HEK293 (cell line): ENCODE results near the gene ANO1.

Source experiments
- CTCF ChIA-PET: fragments of 350-600 bp; formaldehyde crosslinking; extraction: SDS; loops from one replicate; lab custom pipeline; 2021; ENCODE audit warnings: antibody characterized with exemption; lab: Yijun Ruan, JAX
- POLR2A ChIA-PET: fragments of 300-600 bp; formaldehyde crosslinking; extraction: SDS; loops from one replicate; lab custom pipeline; 2020; ENCODE audit warnings: antibody characterized with exemption, inconsistent platforms; lab: Yijun Ruan, JAX
- H3K27ac ChIP-seq: fragments of 200-500 bp; sonication (Bioruptor generic); 2 replicates; pipeline ENCODE4 v1.5.1; 2014; ENCODE audit warnings: low read depth, low read length, control low read depth, inconsistent platforms; ENCODE audit errors: extremely low read depth
- H3K36me3 ChIP-seq, 2 experiments: fragments of 200-500 bp in 1 of 2; sonication (Bioruptor generic) in 1 of 2; 1 replicate in 1 of 2; 2 replicates in 1 of 2; pipeline ENCODE4 v1.5.1; 2014 to 2017; ENCODE audit warnings: inconsistent platforms in 2 of 2, low read length in 2 of 2; ENCODE audit not compliant: control insufficient read depth in 2 of 2, insufficient read depth in 1 of 2
- H3K4me1 ChIP-seq: fragments of 200-500 bp; sonication (Bioruptor generic); 2 replicates; pipeline ENCODE4 v1.5.1; 2014; ENCODE audit warnings: mild to moderate bottlenecking, low read length, inconsistent platforms; ENCODE audit not compliant: control insufficient read depth, insufficient read depth
- H3K4me3 ChIP-seq: 2 replicates; pipeline ENCODE4 v1.5.1; 2011; ENCODE audit warnings: low read depth, mild to moderate bottlenecking, control low read depth, low read length, moderate library complexity
- H3K9me3 ChIP-seq: fragments of 200-500 bp; sonication (Bioruptor generic); 2 replicates; pipeline ENCODE4 v1.5.1; 2014; ENCODE audit warnings: low read depth, low read length, inconsistent platforms; ENCODE audit not compliant: control insufficient read depth, insufficient read depth
- GLIS1 ChIP-seq: fragments of 450-650 bp; formaldehyde crosslinking; IDR thresholded peaks from 2 replicates; pipeline ENCODE4 v1.5.1; 2016; ENCODE audit warnings: missing biosample characterization, missing genetic modification characterization
- KLF17 ChIP-seq: fragments of 450-650 bp; formaldehyde crosslinking; IDR thresholded peaks from 2 replicates; pipeline ENCODE4 v1.5.1; 2016; ENCODE audit warnings: missing biosample characterization, missing genetic modification characterization
- PATZ1 ChIP-seq: fragments of 450-650 bp; formaldehyde crosslinking; IDR thresholded peaks from 2 replicates; pipeline ENCODE4 v1.5.1; 2016; ENCODE audit warnings: missing biosample characterization, missing genetic modification characterization
- SALL2 ChIP-seq: fragments of 450-650 bp; formaldehyde crosslinking; IDR thresholded peaks from 2 replicates; pipeline ENCODE4 v1.5.0; 2017; ENCODE audit warnings: missing biosample characterization, mild to moderate bottlenecking, missing genetic modification characterization, borderline replicate concordance
- SCRT2 ChIP-seq: fragments of 450-650 bp; formaldehyde crosslinking; IDR thresholded peaks from 2 replicates; pipeline ENCODE4 v1.5.1; 2016; ENCODE audit warnings: missing biosample characterization, missing genetic modification characterization
- SETDB1 ChIP-seq: IDR thresholded peaks from one replicate; pipeline ENCODE4 v1.6.1; 2017; ENCODE audit warnings: mild to moderate bottlenecking, low read length, moderate library complexity, mixed read lengths; ENCODE audit not compliant: insufficient read length
- TRIM28 ChIP-seq: IDR thresholded peaks from 2 replicates; pipeline ENCODE4 v1.6.1; 2011; ENCODE audit warnings: low read length, control low read depth, borderline replicate concordance
- ZFP69B ChIP-seq: fragments of 450-650 bp; formaldehyde crosslinking; IDR thresholded peaks from 2 replicates; pipeline ENCODE4 v1.5.1; 2016; ENCODE audit warnings: missing biosample characterization, missing genetic modification characterization
- ZIC2 ChIP-seq: fragments of 450-650 bp; formaldehyde crosslinking; IDR thresholded peaks from 2 replicates; pipeline ENCODE4 v1.5.1; 2016; ENCODE audit warnings: missing biosample characterization, missing genetic modification characterization
- ZNF146 ChIP-seq: fragments of 450-650 bp; formaldehyde crosslinking; IDR thresholded peaks from 2 replicates; pipeline ENCODE4 v1.5.1; 2016; ENCODE audit warnings: missing biosample characterization, missing genetic modification characterization
- ZNF174 ChIP-seq: fragments of 450-650 bp; formaldehyde crosslinking; IDR thresholded peaks from 2 replicates; pipeline ENCODE4 v1.5.0; 2017; ENCODE audit warnings: missing biosample characterization, mild to moderate bottlenecking, missing genetic modification characterization
- ZNF2 ChIP-seq: fragments of 450-650 bp; formaldehyde crosslinking; IDR thresholded peaks from 2 replicates; pipeline ENCODE4 v1.5.1; 2016; ENCODE audit warnings: missing biosample characterization, missing genetic modification characterization
- ZNF223 ChIP-seq: fragments of 450-650 bp; formaldehyde crosslinking; IDR thresholded peaks from 2 replicates; pipeline ENCODE4 v1.5.1; 2016; ENCODE audit warnings: missing biosample characterization, missing genetic modification characterization
- ZNF362 ChIP-seq: fragments of 450-650 bp; formaldehyde crosslinking; IDR thresholded peaks from 2 replicates; pipeline ENCODE4 v1.5.1; 2016; ENCODE audit warnings: missing biosample characterization, missing genetic modification characterization
- ZNF391 ChIP-seq: fragments of 450-650 bp; formaldehyde crosslinking; IDR thresholded peaks from 2 replicates; pipeline ENCODE4 v1.5.1; 2016; ENCODE audit warnings: low read depth, missing biosample characterization, missing genetic modification characterization, borderline replicate concordance
- ZNF416 ChIP-seq: fragments of 450-650 bp; formaldehyde crosslinking; IDR thresholded peaks from 2 replicates; pipeline ENCODE4 v1.5.1; 2016; ENCODE audit warnings: missing biosample characterization, missing genetic modification characterization
- ZNF518A ChIP-seq: fragments of 450-650 bp; formaldehyde crosslinking; conservative IDR thresholded peaks from 2 replicates; pipeline ENCODE4 v1.5.1; 2016; ENCODE audit warnings: low read depth, missing biosample characterization, missing genetic modification characterization
- ZNF626 ChIP-seq: fragments of 450-650 bp; sonication (Bioruptor Pico); formaldehyde crosslinking; IDR thresholded peaks from 2 replicates; pipeline ENCODE4 v1.5.1; 2018; ENCODE audit warnings: missing biosample characterization, missing genetic modification characterization, inconsistent platforms
- ZNF639 ChIP-seq: fragments of 450-650 bp; formaldehyde crosslinking; IDR thresholded peaks from 2 replicates; pipeline ENCODE4 v1.5.1; 2016; ENCODE audit warnings: missing biosample characterization, missing genetic modification characterization
- ZNF654 ChIP-seq: fragments of 450-650 bp; formaldehyde crosslinking; IDR thresholded peaks from 2 replicates; pipeline ENCODE4 v1.5.1; 2016; ENCODE audit warnings: low read depth, missing biosample characterization, missing genetic modification characterization
- ZNF776 ChIP-seq: fragments of 450-650 bp; formaldehyde crosslinking; IDR thresholded peaks from 2 replicates; pipeline ENCODE4 v1.5.0; 2017; ENCODE audit warnings: missing biosample characterization, missing genetic modification characterization, borderline replicate concordance
- ZSCAN4 ChIP-seq: fragments of 450-650 bp; formaldehyde crosslinking; IDR thresholded peaks from 2 replicates; pipeline ENCODE4 v1.5.1; 2017; ENCODE audit warnings: missing biosample characterization, missing genetic modification characterization

Gene ANO1

GRCh38 chr11:70038034-70038834, 39.9 kb upstream of the ANO1 start:
- TF ChIP-seq ZNF626 (tag by site-specific recombination) (no peak), TRIM28 (peak; percentile 45; the same call in 1 of the 2 replicates), PATZ1 (tag by site-specific recombination) (no peak), SETDB1 (peak; percentile 83), SCRT2 (no peak)
- TF ChIP-seq, all 188 proteins: peak for 2
- H3K9me3 ChIP-seq: no peaks in the 10 kb centered on the region
- H3K4me3 ChIP-seq: no peak overlapping the region
- H3K27ac ChIP-seq: no peak overlapping the region
- POLR2A ChIA-PET: no interaction called here
- CTCF ChIA-PET: interaction anchor here (0.9 kb wide), 1 partner anchor 120 kb away, joined by 3 read pairs; no protein-coding TSS in a partner anchor
- no peaks in the 10 kb centered on the region for H3K4me1 ChIP-seq
- no peaks in the 10 kb centered on the region for H3K36me3 ChIP-seq

GRCh38 chr11:70040452-70040851, 37.7 kb upstream of the ANO1 start:
- Histone ChIP-seq H3K27ac (no peak overlapping the region), H3K4me1 (no peaks in the 10 kb centered on the region), H3K9me3 (no peaks in the 10 kb centered on the region), H3K36me3 (no peaks in the 10 kb centered on the region), H3K4me3 (no peak overlapping the region)
- CTCF ChIA-PET: no interaction called here
- POLR2A ChIA-PET: no interaction called here
- TF ChIP-seq ZNF518A (tag by site-specific recombination) (no peak), ZNF416 (tag by site-specific recombination) (no peak), ZNF2 (tag by site-specific recombination) (no peak), ZNF654 (tag by site-specific recombination) (no peak), ZNF146 (tag by site-specific recombination) (no peak), ZSCAN4 (tag by site-specific recombination) (no peak), ZNF391 (tag by site-specific recombination) (no peak), GLIS1 (tag by site-specific recombination) (no peak), ZNF639 (tag by site-specific recombination) (no peak), KLF17 (tag by site-specific recombination) (no peak), ZNF776 (no peak), ZFP69B (tag by site-specific recombination) (no peak), ZIC2 (tag by site-specific recombination) (no peak), ZNF174 (no peak), SALL2 (tag by site-specific recombination) (no peak), ZNF362 (tag by site-specific recombination) (no peak), ZNF223 (no peak)
